Activated CD4-positive, CD25-positive, alpha-beta regulatory T cell treated with anti-CD3 and anti-CD28 coated beads, Interleukin-2, amount 50 U/mL, for 72 hours (primary cell): Measurements from ENCODE around the gene OSGIN1.

Experiments used
- DNase-seq: peaks from one replicate; pipeline ENCODE4 v3.0.0; 2021

Gene OSGIN1

GRCh38 chr16:83973581-83974385 lies 20.7 kb downstream of the OSGIN1 start:
- no peak for DNase-seq

GRCh38 chr16:83974475-83974874 lies 21.4 kb downstream of the OSGIN1 start:
- DNase-seq, result no peak

- no peak for DNase-seq
These were observed 22.7 kb downstream of the OSGIN1 start for GRCh38 chr16:83975590-83976260.

GRCh38 chr16:83977056-83977815 lies 24.2 kb downstream of the OSGIN1 start:
- no peak for DNase-seq

- DNase-seq, result no peak
These were observed 25.4 kb downstream of the OSGIN1 start for GRCh38 chr16:83978401-83978904.

- DNase-seq, result no peak
These were observed 26.4 kb downstream of the OSGIN1 start for GRCh38 chr16:83979441-83979840.

- no peak for DNase-seq
These were observed 27.8 kb downstream of the OSGIN1 start for GRCh38 chr16:83980794-83981193.

GRCh38 chr16:83981799-83982198 lies 28.8 kb downstream of the OSGIN1 start:
- DNase-seq, result no peak

GRCh38 chr16:83983491-83983890 lies 30.5 kb downstream of the OSGIN1 start:
- DNase-seq, result no peak

- DNase-seq, result no peak
These were observed 36.3 kb downstream of the OSGIN1 start for GRCh38 chr16:83989300-83989699.

GRCh38 chr16:83990492-83990891 lies 37.5 kb downstream of the OSGIN1 start:
- no peak for DNase-seq

GRCh38 chr16:83992624-83993023 lies 39.6 kb downstream of the OSGIN1 start:
- no peak for DNase-seq

- no peak for DNase-seq
These were observed 41.0 kb downstream of the OSGIN1 start for GRCh38 chr16:83994087-83994486.

- DNase-seq, result no peak
These were observed 41.7 kb downstream of the OSGIN1 start for GRCh38 chr16:83994703-83995102.

GRCh38 chr16:83995754-83996153 lies 42.7 kb downstream of the OSGIN1 start:
- DNase-seq, result no peak

GRCh38 chr16:83996481-83997252 lies 43.6 kb downstream of the OSGIN1 start:
- no peak for DNase-seq

GRCh38 chr16:83998091-83998490 lies 45.1 kb downstream of the OSGIN1 start:
- no peak for DNase-seq

GRCh38 chr16:84000989-84001642 lies 48.1 kb downstream of the OSGIN1 start:
- DNase-seq, result no peak

- no peak for DNase-seq
These were observed 48.7 kb downstream of the OSGIN1 start for GRCh38 chr16:84001726-84002125.

GRCh38 chr16:84003038-84003437 lies 50.0 kb downstream of the OSGIN1 start:
- DNase-seq, result no peak

GRCh38 chr16:84004442-84004841 lies 51.4 kb downstream of the OSGIN1 start:
- no peak for DNase-seq

GRCh38 chr16:84005391-84005790 lies 52.4 kb downstream of the OSGIN1 start:
- no peak for DNase-seq
